GM19099 (cell line): Measurements from ENCODE around the gene BBIP1.

Source experiments
- POLR2A ChIP-seq: IDR thresholded peaks from 3 replicates; pipeline ENCODE4 v1.6.1; 2011; ENCODE audit warnings: low read depth; ENCODE audit not compliant: insufficient read length; ENCODE audit errors: extremely low read depth

Gene BBIP1

DNA sequence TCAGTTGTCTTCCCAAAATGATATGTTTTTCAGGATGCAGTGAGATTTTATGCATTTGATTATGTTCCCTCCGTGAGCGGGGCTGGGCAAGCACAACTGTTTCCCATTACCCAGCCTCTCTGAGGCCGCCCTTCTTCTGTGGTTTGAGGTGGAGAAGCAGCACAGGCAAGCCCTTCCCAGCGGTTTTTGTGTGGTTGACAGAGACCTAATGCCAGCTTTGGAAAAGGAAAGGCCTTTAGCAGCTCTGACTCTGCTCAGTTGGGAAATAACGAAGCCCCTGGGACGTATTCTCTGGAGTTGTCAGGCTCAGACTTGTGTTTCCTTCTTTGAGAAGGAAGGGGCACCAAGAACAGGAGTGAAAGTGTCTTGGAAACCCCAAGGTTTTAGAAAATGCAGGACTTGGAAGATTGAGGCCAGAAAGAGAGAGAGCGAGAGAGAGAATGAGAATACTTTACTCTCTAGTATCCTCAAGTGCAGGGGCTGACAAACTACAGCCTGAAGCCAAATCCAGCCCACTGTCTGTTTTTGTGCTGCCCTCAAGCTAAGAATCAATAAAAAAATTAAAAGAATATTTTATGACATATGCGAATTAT, 67.9 kb downstream of the BBIP1 start:
- no peak for TF ChIP-seq POLR2A

DNA sequence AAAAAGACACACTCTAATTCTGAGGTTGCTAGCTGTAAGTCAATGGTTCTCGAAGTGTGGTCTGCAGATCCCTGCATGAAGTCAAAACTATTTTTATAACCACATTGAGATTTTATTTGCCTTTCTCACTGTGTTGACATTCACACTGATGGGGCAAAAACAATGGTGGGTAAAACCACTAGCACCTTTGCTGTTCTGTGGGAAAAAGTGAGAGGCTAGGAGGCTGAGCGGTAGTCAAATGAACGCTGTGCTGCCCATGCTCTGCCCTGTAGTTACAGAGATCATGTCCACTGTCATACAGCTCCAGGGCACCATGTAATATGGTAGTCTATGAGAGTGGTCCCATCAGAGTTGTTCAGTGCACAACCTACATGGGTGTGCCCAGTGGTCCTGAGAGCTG, 68.9 kb downstream of the BBIP1 start:
- TF ChIP-seq POLR2A: no peak
